Measurements from ENCODE around the gene PHKB. TPM values are rescaled to one million over a fixed set of nuclear protein-coding genes. Genes with fewer than 3 reads are reported as not detected.
A peak's percentile ranks its signal among the peaks of the same experiment; 100 is the strongest.

The PHKB gene
- 10 to 100 TPM; 19.8 to 29.6 (median 25.2) TPM for total RNA-seq

GRCh38 chr16:47460711-47461597, at the start of gene PHKB, which contains the start of gene ITFG1:
Gene PHKB, plus strand, starts transcription at chr16:47461331. Its CDS starts 20 bp downstream, at chr16:47461351.
Gene ITFG1, minus strand, starts transcription at chr16:47461063. Its CDS starts 18 bp downstream, at chr16:47461045.
- no peak for TF ChIP-seq CTCF (IDR thresholded peaks at IDR 0.05)
- no peak for TF ChIP-seq POLR2A (IDR thresholded peaks at IDR 0.05)
- intact Hi-C loops (cut with DNase I; ENCODE audit: low total_unique reads): no loop called here
- H3K4me3 ChIP-seq (ENCODE audit: low read depth, poor library complexity, severe bottlenecking): peak within 1 kb of the TSS; percentile 90
- DNase-seq (ENCODE audit: low spot score in 2 of 2): peak; percentile 86 to 98
- 0 to 1% methylated on average over 37 to 51 of the region's 82 CpGs for WGBS, 2 donors

- no peak for DNase-seq (ENCODE audit: low spot score in 2 of 2)
- intact Hi-C loops (cut with DNase I; ENCODE audit: low total_unique reads): no loop called here
- WGBS, 2 donors: 69 to 90% methylated on average over 1 of the region's 1 CpG
- no peak for TF ChIP-seq POLR2A (IDR thresholded peaks at IDR 0.05)
- no peak for TF ChIP-seq CTCF (IDR thresholded peaks at IDR 0.05)
- H3K4me3 ChIP-seq (ENCODE audit: low read depth, poor library complexity, severe bottlenecking): no peak overlapping the region
Observed at GRCh38 chr16:47413041-47413440, 48.1 kb upstream of the PHKB start.

- TF ChIP-seq POLR2A (IDR thresholded peaks at IDR 0.05) (no peak), CTCF (IDR thresholded peaks at IDR 0.05) (no peak)
- 97 to 98% methylated on average over 1 of the region's 1 CpG for WGBS, 2 donors
- intact Hi-C loops (cut with DNase I; ENCODE audit: low total_unique reads): no loop called here
- H3K4me3 ChIP-seq (ENCODE audit: low read depth, poor library complexity, severe bottlenecking): no peak overlapping the region
- no peak for DNase-seq (ENCODE audit: low spot score in 2 of 2)
Observed at GRCh38 chr16:47416869-47417268, 44.3 kb upstream of the PHKB start.

- no peak overlapping the region for H3K4me3 ChIP-seq (ENCODE audit: low read depth, poor library complexity, severe bottlenecking)
- intact Hi-C loops (cut with DNase I; ENCODE audit: low total_unique reads): no loop called here
- DNase-seq (ENCODE audit: low spot score in 2 of 2): no peak
- 91 to 94% methylated on average over 6 to 13 of the region's 13 CpGs for WGBS, 2 donors
- TF ChIP-seq CTCF (IDR thresholded peaks at IDR 0.05) (no peak), POLR2A (IDR thresholded peaks at IDR 0.05) (no peak)
Observed at GRCh38 chr16:47424846-47425245, 36.3 kb upstream of the PHKB start.

- TF ChIP-seq CTCF (IDR thresholded peaks at IDR 0.05) (no peak), POLR2A (IDR thresholded peaks at IDR 0.05) (no peak)
- intact Hi-C loops (cut with DNase I; ENCODE audit: low total_unique reads): no loop called here
- 97 to 100% methylated on average over 1 of the region's 1 CpG for WGBS, 2 donors
- DNase-seq (ENCODE audit: low spot score in 2 of 2): no peak
- H3K4me3 ChIP-seq (ENCODE audit: low read depth, poor library complexity, severe bottlenecking): no peak overlapping the region
Observed at GRCh38 chr16:47426806-47427205, 34.3 kb upstream of the PHKB start.

All from lower leg skin (tissue), 4 donors.